GM18870 (cell line): Measurements from ENCODE around the gene FGFBP1.
"Not testable (repeated sequence)": the region's sequence is repeated elsewhere in the genome, so short reads cannot be mapped to it uniquely, and the experiment has no call there.

Experiments
- ATAC-seq: cut with Tn5 transposase; IDR thresholded peaks from one replicate; pipeline ENCODE4 v1.9.1; 2021; ENCODE audit warnings: moderate library complexity; ENCODE audit not compliant: unreplicated experiment

Gene FGFBP1

DNA sequence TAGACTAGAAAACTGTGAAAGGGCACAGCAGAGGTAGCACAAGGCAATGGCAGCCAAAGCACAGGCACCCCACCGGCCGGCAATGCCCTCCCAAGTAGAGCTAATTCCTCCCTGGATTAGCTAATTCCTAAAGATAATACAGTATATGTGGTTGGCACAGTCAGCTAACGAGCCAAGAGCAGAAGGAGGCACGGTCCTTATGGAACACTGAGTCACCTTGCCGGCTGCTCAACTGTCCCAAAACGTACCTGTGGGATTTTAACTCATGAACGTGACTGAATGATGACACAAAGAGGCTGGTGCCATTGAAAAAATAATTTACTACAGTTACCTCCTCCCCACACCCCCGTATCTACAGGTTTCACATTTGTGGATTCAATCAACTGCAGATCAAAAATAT, 9.1 kb upstream of the FGFBP1 start:
- ATAC-seq, result no peak

DNA sequence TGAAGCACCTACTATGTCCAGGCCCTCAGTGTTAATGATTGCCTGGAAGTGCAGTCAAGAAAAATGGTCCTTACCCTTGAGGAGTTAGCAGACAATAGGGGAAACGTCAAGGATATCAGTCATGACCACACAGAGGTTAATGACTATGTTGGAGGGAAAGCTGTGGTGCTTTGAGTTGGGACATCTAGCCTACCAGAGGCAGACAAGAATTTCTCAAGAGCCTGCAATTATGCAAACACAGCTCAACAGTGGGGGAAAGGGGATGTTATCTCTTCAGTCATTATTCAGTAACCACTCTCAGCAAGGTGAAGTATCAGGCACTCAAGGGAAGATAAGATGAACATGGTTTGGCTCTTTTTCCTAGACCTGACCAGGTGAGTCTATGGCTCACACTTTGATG, 7.0 kb upstream of the FGFBP1 start:
- no peak for ATAC-seq

- no peak for ATAC-seq
These were observed 6.4 kb upstream of the FGFBP1 start for GRCh38 chr4:15944895-15945294.

DNA sequence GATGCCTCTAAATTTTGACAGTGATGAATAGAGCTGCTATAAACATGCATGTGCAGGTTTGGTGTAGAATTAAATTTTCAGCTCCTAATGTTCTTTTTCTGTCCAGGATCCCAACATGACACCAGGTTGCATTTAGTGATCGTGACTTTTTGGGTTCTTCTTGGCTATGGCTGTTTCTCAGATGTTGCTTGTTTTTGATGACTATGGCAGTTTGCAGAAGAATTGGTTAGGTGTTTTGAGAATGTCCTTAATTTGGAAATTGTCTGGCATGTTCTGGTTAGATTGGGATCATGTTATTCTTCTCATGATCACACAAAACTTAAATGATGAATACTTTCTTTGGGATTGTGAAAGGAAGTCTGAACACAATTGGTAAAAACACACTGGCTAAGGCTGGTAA, 3.7 kb upstream of the FGFBP1 start:
- ATAC-seq, result no peak

GRCh38 chr4:15938182-15938581, 358 bp downstream of the FGFBP1 start:
- no peak for ATAC-seq

DNA sequence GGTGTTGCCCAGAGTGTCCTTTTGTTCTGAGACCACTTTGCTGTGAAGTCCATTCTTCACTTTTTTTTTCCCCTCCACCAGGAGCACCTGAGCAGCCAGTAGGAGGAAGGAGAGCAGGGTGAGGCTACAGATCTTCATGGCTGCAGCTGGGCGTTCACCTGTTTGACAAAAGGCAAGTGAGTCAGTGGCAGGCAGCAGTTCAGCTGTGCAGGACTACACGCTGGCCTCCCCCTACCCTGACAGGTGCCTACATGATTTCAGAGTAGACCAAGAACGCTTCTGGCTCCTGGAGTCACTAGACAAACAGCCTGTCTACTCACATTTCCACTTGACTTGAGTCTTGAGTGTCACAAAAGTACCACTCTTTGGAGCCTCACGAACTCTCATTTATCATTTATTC, 2.0 kb downstream of the FGFBP1 start:
- ATAC-seq, result no peak

DNA sequence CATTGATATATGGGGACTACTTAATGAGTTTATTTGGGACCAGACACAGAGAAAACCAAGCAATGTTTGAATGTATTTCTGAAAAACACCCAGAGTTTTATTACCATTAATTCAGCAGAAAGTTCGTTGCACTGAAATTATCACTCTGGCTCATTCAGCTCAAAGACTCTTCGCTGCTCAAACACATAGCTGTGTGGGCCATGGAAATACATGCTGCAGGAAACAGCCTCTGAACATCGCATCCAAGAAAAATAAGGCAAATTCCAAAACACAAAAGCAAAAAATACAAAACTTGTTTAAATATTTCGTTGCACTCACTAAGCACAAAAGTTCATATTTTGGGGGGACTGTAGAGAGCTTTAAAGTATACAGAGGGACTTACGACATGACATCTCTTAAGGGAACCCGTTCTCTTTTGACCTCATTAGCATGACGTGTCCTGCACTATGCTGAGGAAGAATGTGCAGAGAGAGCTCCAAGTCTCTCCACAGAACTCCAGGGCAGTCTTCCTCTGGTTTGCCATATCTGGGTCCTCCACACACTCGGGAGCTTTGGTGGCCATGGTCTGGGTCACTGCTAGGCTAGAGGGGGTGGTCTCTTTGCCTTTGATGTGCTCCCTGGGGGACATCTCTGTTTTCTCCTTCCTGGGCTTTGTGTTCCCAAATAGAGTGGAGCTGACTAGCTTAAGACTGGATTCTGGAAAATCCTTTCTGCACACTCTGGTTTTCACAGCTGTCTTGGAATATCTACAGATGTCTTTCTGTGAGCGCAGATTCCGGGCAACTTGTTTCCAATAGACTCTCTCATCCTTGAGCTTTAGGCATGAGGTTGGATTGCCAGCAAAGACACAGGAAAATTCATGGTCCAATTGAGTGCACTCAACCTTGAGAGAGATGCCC, 2.8 kb downstream of the FGFBP1 start:
- ATAC-seq, result no peak

- no peak for ATAC-seq
These were observed 4.3 kb downstream of the FGFBP1 start for GRCh38 chr4:15934259-15934658.

DNA sequence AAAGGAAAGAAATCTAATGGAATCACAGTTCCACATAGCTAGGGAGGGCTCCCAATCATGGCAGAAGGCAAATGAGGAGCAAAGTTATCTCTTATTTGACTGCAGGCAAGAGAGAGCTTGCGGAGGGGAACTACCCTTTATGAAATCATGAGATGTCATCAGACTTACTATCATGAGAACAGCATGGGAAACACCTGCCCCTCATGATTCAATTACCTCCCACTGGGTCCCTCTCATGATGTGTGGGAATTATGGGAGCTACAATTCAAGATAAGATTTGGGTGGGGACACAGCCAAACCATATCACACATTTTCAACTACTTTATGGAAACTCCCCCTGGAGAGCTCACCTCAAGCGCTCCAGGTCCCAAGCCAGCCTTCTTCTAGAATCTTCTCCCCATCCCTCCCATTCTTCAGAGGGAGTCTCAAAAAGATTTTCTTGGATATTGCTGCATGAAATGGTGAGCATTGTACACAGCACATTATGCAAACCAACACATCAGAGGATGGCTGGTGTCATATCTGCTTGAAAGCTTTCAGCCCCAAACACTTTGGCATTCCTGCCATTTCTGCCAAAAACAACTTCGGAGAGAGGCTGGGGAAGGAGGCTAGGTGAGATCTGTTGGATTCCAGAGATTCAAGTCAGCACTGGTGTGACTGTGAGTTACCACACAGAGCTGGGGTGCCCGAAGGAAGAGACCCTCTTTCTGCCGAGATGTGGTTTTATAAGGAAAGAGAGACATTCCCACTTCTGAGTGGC, 6.9 kb downstream of the FGFBP1 start:
- ATAC-seq, result no peak

DNA sequence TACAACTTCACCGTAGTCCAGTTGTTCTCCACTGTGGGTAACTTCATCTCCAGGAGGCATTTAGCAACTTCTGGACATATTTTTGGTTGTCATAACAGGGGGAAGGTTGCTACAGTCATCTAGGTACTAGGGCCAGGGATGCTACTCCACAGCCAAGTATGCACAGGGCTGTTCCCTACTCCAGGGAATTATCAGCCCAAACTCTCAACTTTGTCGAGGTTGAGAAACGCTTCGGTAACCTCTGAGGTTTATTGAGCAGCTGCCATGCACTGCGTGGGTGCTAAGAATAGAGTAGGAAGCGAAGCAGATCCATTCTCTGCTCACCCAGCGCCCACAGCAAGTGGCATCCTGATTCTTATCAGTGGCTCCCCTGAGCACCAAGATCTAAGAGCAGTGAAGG, 8.2 kb downstream of the FGFBP1 start:
- ATAC-seq, result no peak

DNA sequence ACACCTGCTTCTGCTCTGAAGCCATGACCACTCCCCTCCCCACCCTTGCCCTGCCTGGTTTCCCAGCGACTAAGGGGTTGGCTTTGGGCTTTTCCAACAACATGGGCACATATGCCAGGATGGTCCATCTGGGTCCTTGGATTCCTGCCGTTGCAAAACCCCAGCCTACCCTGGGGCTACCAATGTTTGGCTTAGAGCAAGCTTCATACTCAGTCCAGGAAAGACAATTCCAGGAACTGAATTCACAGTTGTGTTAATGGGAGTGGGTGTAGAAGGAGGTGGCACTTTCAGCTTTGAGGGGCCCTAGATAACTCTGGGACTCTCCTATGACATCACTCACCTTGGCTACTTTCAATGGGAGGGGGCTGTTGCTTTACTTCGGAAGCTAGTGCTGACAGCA, 9.0 kb downstream of the FGFBP1 start:
- no peak for ATAC-seq

GRCh38 chr4:15928883-15929282, 9.7 kb downstream of the FGFBP1 start:
- ATAC-seq, result no peak

GRCh38 chr4:15926486-15926885, 12.1 kb downstream of the FGFBP1 start:
- no peak for ATAC-seq

- no peak for ATAC-seq
These were observed 12.7 kb downstream of the FGFBP1 start for GRCh38 chr4:15925830-15926229.

GRCh38 chr4:15921592-15921932, 17.0 kb downstream of the FGFBP1 start:
- ATAC-seq, result no peak

DNA sequence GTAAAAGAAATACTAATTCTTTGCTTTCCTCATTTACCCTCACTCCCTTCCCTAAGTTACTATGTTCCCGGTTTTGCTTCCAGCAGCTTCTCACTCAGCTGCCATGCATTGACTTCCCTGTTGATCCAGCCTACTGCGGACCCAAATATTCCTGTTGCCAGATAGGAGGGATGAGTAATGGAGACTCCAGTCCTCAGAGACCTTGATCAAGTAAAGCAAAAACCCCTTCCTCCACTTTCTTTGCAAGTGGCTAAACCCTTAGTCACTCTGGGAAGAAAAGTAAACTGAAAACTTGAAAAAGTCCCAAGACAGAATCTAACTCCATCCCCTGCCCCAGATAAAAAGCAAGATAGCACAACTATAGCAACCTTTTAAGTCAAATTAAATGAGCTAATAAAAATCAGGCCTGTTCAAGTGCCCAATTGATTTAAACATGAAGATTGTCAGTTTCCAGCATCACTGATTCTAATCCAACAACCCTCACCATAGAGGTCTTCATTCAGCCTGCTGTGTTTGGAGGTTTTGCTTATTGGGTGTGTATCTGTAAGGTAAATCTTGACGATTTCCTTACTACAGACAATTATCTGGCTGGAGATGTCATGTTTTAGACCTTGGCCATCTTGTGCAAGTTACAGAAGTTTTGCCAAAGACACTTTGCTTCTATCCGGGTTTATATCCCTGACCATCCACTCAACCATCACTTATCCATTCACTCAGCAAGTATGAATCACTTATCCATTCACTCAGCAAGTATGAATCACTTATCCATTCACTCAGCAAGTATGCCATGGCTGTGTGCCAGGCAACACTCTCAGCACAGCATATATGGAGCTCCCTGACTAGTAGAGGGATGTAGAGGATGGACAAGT, 17.6 kb downstream of the FGFBP1 start:
- no peak for ATAC-seq

GRCh38 chr4:15918484-15919129, 19.9 kb downstream of the FGFBP1 start:
- ATAC-seq, result no peak

- ATAC-seq, result no peak
These were observed 21.2 kb downstream of the FGFBP1 start for GRCh38 chr4:15917297-15917696.

- not testable (repeated sequence) for ATAC-seq
These were observed 22.2 kb downstream of the FGFBP1 start for GRCh38 chr4:15916358-15916757.

GRCh38 chr4:15914736-15915135, 23.8 kb downstream of the FGFBP1 start:
- ATAC-seq, result no peak

GRCh38 chr4:15914291-15914690, 24.2 kb downstream of the FGFBP1 start:
- no peak for ATAC-seq
